OCI-LY7 (cell line): ENCODE measurements around the gene TMEM207. TPM values are rescaled to one million over a fixed set of nuclear protein-coding genes. Genes with fewer than 3 reads are reported as not detected.

Source experiments
- BruUV-seq: library from RNA; stranded (reverse); fragments of 400-500 nt; replicated peaks from 2 replicates; lab custom pipeline; 2021; lab: Mats Ljungman, UMichigan
- CTCF ChIA-PET: fragments of 300-600 bp; sonication (Branson Sonifier 250); formaldehyde crosslinking; loops from one replicate; lab custom pipeline; 2022; ENCODE audit warnings: antibody characterized with exemption; ENCODE audit not compliant: unreplicated experiment; lab: Charles Lee
- POLR2A ChIA-PET: fragments of 300-600 bp; sonication (Branson Sonifier 250); formaldehyde crosslinking; loops from one replicate; lab custom pipeline; 2022; ENCODE audit warnings: antibody characterized with exemption; lab: Charles Lee
- DNase-seq: peaks from one replicate; pipeline ENCODE4 v3.0.0-alpha.2; 2015; ENCODE audit warnings: low spot score
- H2AFZ ChIP-seq: fragments of 200-600 bp; sonication (generic), shearing (Covaris generic); 2 replicates; pipeline ENCODE4 v1.6.1; 2014; ENCODE audit warnings: mild to moderate bottlenecking, antibody characterized with exemption, low read length, moderate library complexity
- H3K27ac ChIP-seq: fragments of 200-600 bp; sonication (generic); 2 replicates; pipeline ENCODE4 v1.5.1; 2014; ENCODE audit warnings: mixed run types, low read depth, mild to moderate bottlenecking, moderate library complexity, low read length, inconsistent platforms; ENCODE audit not compliant: poor library complexity, severe bottlenecking
- H3K36me3 ChIP-seq: fragments of 200-600 bp; sonication (generic); 2 replicates; pipeline ENCODE4 v1.6.1; 2014; ENCODE audit warnings: mild to moderate bottlenecking, antibody characterized with exemption, low read length, moderate library complexity, mixed read lengths; ENCODE audit not compliant: insufficient read depth
- H3K4me1 ChIP-seq: fragments of 200-600 bp; sonication (generic); 2 replicates; pipeline ENCODE4 v1.5.1; 2014; ENCODE audit warnings: mild to moderate bottlenecking, low read length; ENCODE audit not compliant: insufficient read depth, poor library complexity, severe bottlenecking
- H3K4me2 ChIP-seq: fragments of 200-600 bp; sonication (generic); 2 replicates; pipeline ENCODE4 v1.6.1; 2014; ENCODE audit warnings: mild to moderate bottlenecking, low read length
- H3K4me3 ChIP-seq: fragments of 200-600 bp; sonication (generic); 2 replicates; pipeline ENCODE4 v1.5.1; 2014; ENCODE audit warnings: mild to moderate bottlenecking, low read depth, low read length; ENCODE audit not compliant: poor library complexity, severe bottlenecking
- H3K79me2 ChIP-seq: fragments of 200-600 bp; sonication (generic); 2 replicates; pipeline ENCODE4 v1.6.1; 2016; ENCODE audit warnings: low read depth, mild to moderate bottlenecking, low read length, moderate library complexity, mixed read lengths; ENCODE audit not compliant: insufficient read depth
- H3K9me2 ChIP-seq: fragments of 200-600 bp; sonication (generic); 2 replicates; pipeline ENCODE4 v1.6.1; 2016; ENCODE audit warnings: mild to moderate bottlenecking, low read length, mixed read lengths; ENCODE audit not compliant: insufficient read depth
- H3K9me3 ChIP-seq: fragments of 200-600 bp; sonication (generic); 2 replicates; pipeline ENCODE4 v1.6.1; 2014; ENCODE audit warnings: mild to moderate bottlenecking, mixed run types, low read length, mixed read lengths
- H4K20me1 ChIP-seq: fragments of 200-600 bp; sonication (generic); 2 replicates; pipeline ENCODE4 v1.6.1; 2014; ENCODE audit warnings: mild to moderate bottlenecking, antibody characterized with exemption, low read length, moderate library complexity, mixed read lengths; ENCODE audit not compliant: insufficient read depth
- CTCF ChIP-seq: fragments of 200-600 bp; sonication (generic); conservative IDR thresholded peaks from 2 replicates; pipeline ENCODE4 v1.5.1; 2014; ENCODE audit warnings: mild to moderate bottlenecking, antibody characterized with exemption, low read length, moderate library complexity, mixed read lengths
- EZH2phosphoT487 ChIP-seq: fragments of 200-600 bp; sonication (generic); IDR thresholded peaks from 2 replicates; pipeline ENCODE4 v1.6.1; 2018; ENCODE audit warnings: low read depth, borderline replicate concordance, mild to moderate bottlenecking, mixed run types, antibody characterized with exemption, low read length, moderate library complexity, mixed read lengths
- intact Hi-C: fragments of 100-400 bp; cut with micrococcal nuclease; formaldehyde crosslinking; loops from one replicate; pipeline ENCODE4 v1.10.0; 2022; ENCODE audit not compliant: unreplicated experiment
- total RNA-seq, 2 experiments: library from RNA; depleted of rRNA in 1 of 2; stranded (reverse); fragments of >200 nt in 1 of 2; shearing (Covaris generic) in 1 of 2; gene quantifications; 2 replicates each; pipeline ENCODE4 v1.2.3, GENCODE V29; 2014 to 2022

Gene TMEM207
- total RNA-seq, 2 experiments from 2014 or later, result not detected

- CTCF ChIA-PET, result no interaction called here
- Histone ChIP-seq H3K4me3 (no peak overlapping the region), H3K9me2 (no peaks in the 10 kb centered on the region), H2AFZ (no peak overlapping the region), H3K9me3 (no peaks in the 10 kb centered on the region), H3K4me1 (no peaks in the 10 kb centered on the region), H4K20me1 (no peaks in the 10 kb centered on the region), H3K27ac (no peak overlapping the region), H3K79me2 (no peaks in the 10 kb centered on the region), H3K36me3 (no peaks in the 10 kb centered on the region), H3K4me2 (no peak overlapping the region)
- BruUV-seq, result no TSS peak
- no peak for DNase-seq
- intact Hi-C loops, result no loop called here
- POLR2A ChIA-PET, result no interaction called here
- TF ChIP-seq CTCF, result no peak
- no peak for TF ChIP-seq EZH2phosphoT487
Measured at GRCh38 chr3:190426806-190427507, 22.7 kb downstream of the TMEM207 start.

GRCh38 chr3:190425833-190426232, 23.9 kb downstream of the TMEM207 start:
- Histone ChIP-seq H4K20me1 (no peaks in the 10 kb centered on the region), H3K4me3 (no peak overlapping the region), H3K9me2 (no peaks in the 10 kb centered on the region), H3K4me2 (no peak overlapping the region), H3K79me2 (no peaks in the 10 kb centered on the region), H3K36me3 (no peaks in the 10 kb centered on the region), H3K9me3 (no peaks in the 10 kb centered on the region), H3K4me1 (no peaks in the 10 kb centered on the region), H3K27ac (no peak overlapping the region), H2AFZ (no peak overlapping the region)
- no peak for TF ChIP-seq CTCF
- TF ChIP-seq EZH2phosphoT487, result no peak
- DNase-seq, result no peak
- intact Hi-C loops, result loop anchor here (2.0 kb wide), 1 partner anchor 459 kb away; no protein-coding TSS in a partner anchor
- ChIA-PET CTCF (no interaction called here), POLR2A (interaction anchor here (0.6 to 1.2 kb wide), 6 partner anchors 12 to 534 kb away, joined by 3 to 7 read pairs (median 3); no protein-coding TSS in a partner anchor)
- BruUV-seq, result no TSS peak
